Germinal center (tissue), 1 donor: ENCODE data around the gene EFCAB8.
"Not testable (repeated sequence)": the region's sequence is repeated elsewhere in the genome, so short reads cannot be mapped to it uniquely, and the experiment has no call there.

Experiments
- DNase-seq: peaks from one replicate; pipeline ENCODE4 v3.0.0; 2012; ENCODE audit warnings: mixed read lengths, low spot score

EFCAB8 gene

GRCh38 chr20:32842688-32843524, 15.8 kb upstream of the EFCAB8 start:
- no peak for DNase-seq

- DNase-seq: no peak
Observed at GRCh38 chr20:32845786-32846185, 12.9 kb upstream of the EFCAB8 start.

- DNase-seq: no peak
Observed at GRCh38 chr20:32846852-32847251, 11.9 kb upstream of the EFCAB8 start.

- no peak for DNase-seq
Observed at GRCh38 chr20:32847964-32848363, 10.8 kb upstream of the EFCAB8 start.

- DNase-seq: no peak
Observed at GRCh38 chr20:32848846-32849245, 9.9 kb upstream of the EFCAB8 start.

- DNase-seq: no peak
Observed at GRCh38 chr20:32849577-32849976, 9.1 kb upstream of the EFCAB8 start.

- no peak for DNase-seq
Observed at GRCh38 chr20:32855387-32855786, 3.3 kb upstream of the EFCAB8 start.

GRCh38 chr20:32858189-32858588, 534 bp upstream of the EFCAB8 start:
- DNase-seq: no peak

GRCh38 chr20:32861446-32861845, 2.7 kb downstream of the EFCAB8 start:
- no peak for DNase-seq

- no peak for DNase-seq
Observed at GRCh38 chr20:32869562-32869961, 10.8 kb downstream of the EFCAB8 start.

- DNase-seq: not testable (repeated sequence)
Observed at GRCh38 chr20:32870526-32870925, 11.8 kb downstream of the EFCAB8 start.

GRCh38 chr20:32870985-32871384, 12.3 kb downstream of the EFCAB8 start:
- DNase-seq: no peak

- no peak for DNase-seq
Observed at GRCh38 chr20:32871627-32872160, 13.0 kb downstream of the EFCAB8 start.

GRCh38 chr20:32872266-32872665, 13.5 kb downstream of the EFCAB8 start:
- DNase-seq: no peak

GRCh38 chr20:32875673-32876072, 16.9 kb downstream of the EFCAB8 start:
- no peak for DNase-seq

- DNase-seq: no peak
Observed at GRCh38 chr20:32877507-32877906, 18.8 kb downstream of the EFCAB8 start.

GRCh38 chr20:32878820-32879219, 20.1 kb downstream of the EFCAB8 start:
- DNase-seq: no peak

GRCh38 chr20:32879538-32879937, 20.8 kb downstream of the EFCAB8 start:
- no peak for DNase-seq

- DNase-seq: no peak
Observed at GRCh38 chr20:32880635-32881034, 21.9 kb downstream of the EFCAB8 start.

GRCh38 chr20:32883081-32883480, 24.4 kb downstream of the EFCAB8 start:
- no peak for DNase-seq

GRCh38 chr20:32885185-32885584, 26.5 kb downstream of the EFCAB8 start:
- no peak for DNase-seq

- DNase-seq: no peak
Observed at GRCh38 chr20:32885952-32886351, 27.2 kb downstream of the EFCAB8 start.

- DNase-seq: no peak
Observed at GRCh38 chr20:32886652-32887051, 27.9 kb downstream of the EFCAB8 start.

- no peak for DNase-seq
Observed at GRCh38 chr20:32887492-32887891, 28.8 kb downstream of the EFCAB8 start.
